ENCODE measurements around the gene TNFRSF18. TPM values are rescaled to one million over a fixed set of nuclear protein-coding genes. Genes with fewer than 3 reads are reported as not detected.

The TNFRSF18 gene
- total RNA-seq, 3 donors from 2014 or later (not counting 1 experiment from before 2014, with no cell fraction given): 40.3 to 81.9 (median 54.7) TPM

GRCh38 chr1:1181938-1182410, 24.4 kb downstream of the TNFRSF18 start:
- H3K27ac ChIP-seq (ENCODE audit: low read length): no peak overlapping the region
- H3K9me3 ChIP-seq (ENCODE audit: control insufficient read depth, insufficient read depth, low read length): no peaks in the 10 kb centered on the region
- 56% methylated on average over 21 of the region's 21 CpGs for WGBS (ENCODE audit: insufficient coverage)
- ATAC-seq (no peak), DNase-seq (peak in 1 of 2 donors; percentile 14)
- H3K4me3 Mint-ChIP-seq: no peak overlapping the region
- intact Hi-C loops (cut with micrococcal nuclease): no loop called here
- no peak overlapping the region for H3K4me3 ChIP-seq (ENCODE audit: low read length)
- no peaks in the 10 kb centered on the region for H3K36me3 Mint-ChIP-seq
- no peak overlapping the region for H3K27ac Mint-ChIP-seq
- peaks cover 28% of the 10 kb centered on the region for H3K4me1 ChIP-seq (ENCODE audit: control insufficient read depth, insufficient read depth, low read length)
- peaks cover 0 to 13% of the 10 kb centered on the region in 2 donors for H3K27me3 Mint-ChIP-seq (ENCODE audit: low read depth in 2 of 2)
- H3K36me3 ChIP-seq (ENCODE audit: control insufficient read depth, insufficient read depth, low read length): no peaks in the 10 kb centered on the region
- no peak for TF ChIP-seq CTCF (IDR thresholded peaks at IDR 0.05)
- peaks cover 7% of the 10 kb centered on the region for H3K27me3 ChIP-seq (ENCODE audit: control insufficient read depth, insufficient read depth, low read length)
- H3K9me3 Mint-ChIP-seq: no peaks in the 10 kb centered on the region
- peaks cover 7 to 23% of the 10 kb centered on the region in 2 donors for H3K4me1 Mint-ChIP-seq

GRCh38 chr1:1181129-1181937, 25.1 kb downstream of the TNFRSF18 start:
- 78% methylated on average over 26 of the region's 26 CpGs for WGBS (ENCODE audit: insufficient coverage)
- Mint-ChIP-seq H3K9me3 (no peaks in the 10 kb centered on the region), H3K27ac (no peak overlapping the region), H3K4me1 (peaks cover 7 to 27% of the 10 kb centered on the region in 2 donors), H3K4me3 (no peak overlapping the region), H3K36me3 (no peaks in the 10 kb centered on the region), H3K27me3 (ENCODE audit: low read depth in 2 of 2) (peaks cover 0 to 16% of the 10 kb centered on the region in 2 donors)
- Histone ChIP-seq H3K27me3 (ENCODE audit: control insufficient read depth, insufficient read depth, low read length) (peaks cover 7% of the 10 kb centered on the region), H3K4me1 (ENCODE audit: control insufficient read depth, insufficient read depth, low read length) (peaks cover 28% of the 10 kb centered on the region), H3K36me3 (ENCODE audit: control insufficient read depth, insufficient read depth, low read length) (no peaks in the 10 kb centered on the region), H3K9me3 (ENCODE audit: control insufficient read depth, insufficient read depth, low read length) (no peaks in the 10 kb centered on the region), H3K4me3 (ENCODE audit: low read length) (no peak overlapping the region), H3K27ac (ENCODE audit: low read length) (no peak overlapping the region)
- DNase-seq (peak in 1 of 2 donors; percentile 12), ATAC-seq (no peak)
- no peak for TF ChIP-seq CTCF (IDR thresholded peaks at IDR 0.05)
- intact Hi-C loops (cut with micrococcal nuclease): no loop called here

GRCh38 chr1:1179983-1180861, 26.2 kb downstream of the TNFRSF18 start:
- no peak for TF ChIP-seq CTCF (IDR thresholded peaks at IDR 0.05)
- DNase-seq: peak in 1 of 2 donors; percentile 14
- H3K9me3 Mint-ChIP-seq: no peaks in the 10 kb centered on the region
- 94% methylated on average over 51 of the region's 51 CpGs for WGBS (ENCODE audit: insufficient coverage)
- ATAC-seq: no peak
- no peaks in the 10 kb centered on the region for H3K36me3 Mint-ChIP-seq
- Histone ChIP-seq H3K36me3 (ENCODE audit: control insufficient read depth, insufficient read depth, low read length) (no peaks in the 10 kb centered on the region), H3K4me3 (ENCODE audit: low read length) (no peak overlapping the region), H3K9me3 (ENCODE audit: control insufficient read depth, insufficient read depth, low read length) (no peaks in the 10 kb centered on the region), H3K4me1 (ENCODE audit: control insufficient read depth, insufficient read depth, low read length) (peaks cover 28% of the 10 kb centered on the region), H3K27ac (ENCODE audit: low read length) (no peak overlapping the region), H3K27me3 (ENCODE audit: control insufficient read depth, insufficient read depth, low read length) (peaks cover 7% of the 10 kb centered on the region)
- H3K4me1 Mint-ChIP-seq: peaks cover 7 to 27% of the 10 kb centered on the region in 2 donors
- H3K4me3 Mint-ChIP-seq: no peak overlapping the region
- intact Hi-C loops (cut with micrococcal nuclease): no loop called here
- H3K27ac Mint-ChIP-seq: no peak overlapping the region
- peaks cover 0 to 20% of the 10 kb centered on the region in 2 donors for H3K27me3 Mint-ChIP-seq (ENCODE audit: low read depth in 2 of 2)
